HEK293T (cell line): ENCODE results near the gene ADAM10.

ENCODE experiments used
- BHLHE40 ChIP-seq: fragments of 450-650 bp; IDR thresholded peaks from 2 replicates; pipeline ENCODE4 v1.6.1; 2016; ENCODE audit warnings: mild to moderate bottlenecking, moderate library complexity, borderline replicate concordance
- CTBP1 ChIP-seq: fragments of 450-650 bp; IDR thresholded peaks from 2 replicates; pipeline ENCODE4 v1.6.1; 2016; ENCODE audit warnings: borderline replicate concordance
- ELF4 ChIP-seq: fragments of 450-650 bp; IDR thresholded peaks from 2 replicates; pipeline ENCODE4 v1.6.1; 2017; ENCODE audit warnings: antibody characterized with exemption
- FOXA1 ChIP-seq: fragments of 450-650 bp; IDR thresholded peaks from 2 replicates; pipeline ENCODE4 v1.6.1; 2016; ENCODE audit warnings: mild to moderate bottlenecking
- FOXK2 ChIP-seq: fragments of 450-650 bp; IDR thresholded peaks from 2 replicates; pipeline ENCODE4 v1.6.1; 2016; ENCODE audit warnings: mild to moderate bottlenecking
- NFRKB ChIP-seq: fragments of 450-650 bp; IDR thresholded peaks from 2 replicates; pipeline ENCODE4 v1.6.1; 2016; ENCODE audit warnings: mild to moderate bottlenecking, moderate library complexity
- SP1 ChIP-seq: fragments of 450-650 bp; IDR thresholded peaks from 2 replicates; pipeline ENCODE4 v1.6.1; 2017
- SUZ12 ChIP-seq: fragments of 450-650 bp; IDR thresholded peaks from 2 replicates; pipeline ENCODE4 v1.6.1; 2016; ENCODE audit warnings: mild to moderate bottlenecking
- ZNF384 ChIP-seq: fragments of 450-650 bp; IDR thresholded peaks from 2 replicates; pipeline ENCODE4 v1.6.1; 2016

- TF ChIP-seq SUZ12 (no peak), FOXK2 (no peak), NFRKB (no peak), FOXA1 (no peak), SP1 (no peak), BHLHE40 (no peak), ZNF384 (no peak), ELF4 (no peak), CTBP1 (no peak)
Observed at GRCh38 chr15:58678683-58679082, 70.8 kb downstream of the ADAM10 start.
